ENCODE measurements around the gene ST3GAL2. TPM values are rescaled to one million over a fixed set of nuclear protein-coding genes. Genes with fewer than 3 reads are reported as not detected.

The ST3GAL2 gene
- total and polyA plus RNA-seq, 10 of the 15 experiments (the other 5 are each of a cell fraction or from before 2014, with no cell fraction given) = 0.95 to 61.7 (median 25.9) TPM

GRCh38 chr16:70402916-70403659 is 35.8 kb downstream of the ST3GAL2 start:
- TF ChIP-seq MYB (IDR thresholded peaks at IDR 0.05; ENCODE audit: borderline replicate concordance, low read depth, low read length) (no peak), SPI1 (IDR thresholded peaks at IDR 0.05; ENCODE audit: borderline replicate concordance, insufficient read depth, low read depth, low read length) (no peak), RAD21 (IDR thresholded peaks at IDR 0.05; ENCODE audit: insufficient read depth, low read depth, low read length) (no peak), RUNX3 (IDR thresholded peaks at IDR 0.05; ENCODE audit: low read length) (no peak), CREB1 (IDR thresholded peaks at IDR 0.05; ENCODE audit: low read depth) (no peak), NFYB (IDR thresholded peaks at IDR 0.05; ENCODE audit: insufficient read depth, low read depth, low read length) (no peak), FOXM1 (IDR thresholded peaks at IDR 0.05; ENCODE audit: low read depth, low read length) (no peak), EZH2 (IDR thresholded peaks at IDR 0.05; ENCODE audit: borderline replicate concordance, control insufficient read depth, low read depth, low read length) (no peak), MEF2B (IDR thresholded peaks at IDR 0.05; ENCODE audit: partially characterized antibody, poor library complexity, severe bottlenecking) (no peak), MXI1 (IDR thresholded peaks at IDR 0.05; ENCODE audit: low read depth, low read length) (no peak), ZNF384 (IDR thresholded peaks at IDR 0.05; ENCODE audit: borderline replicate concordance, low read depth, low read length) (no peak), POU2F2 (IDR thresholded peaks at IDR 0.05; ENCODE audit: borderline replicate concordance, low read depth, low read length) (no peak), ZNF622 (IDR thresholded peaks at IDR 0.05) (no peak), SIX5 (IDR thresholded peaks at IDR 0.05; ENCODE audit: low read depth, low read length, severe bottlenecking) (no peak), BCL3 (IDR thresholded peaks at IDR 0.05; ENCODE audit: borderline replicate concordance, insufficient read depth, low read depth, low read length, poor library complexity, severe bottlenecking) (no peak), SMAD5 (IDR thresholded peaks at IDR 0.05; ENCODE audit: low read depth) (no peak), IKZF1 (conservative IDR thresholded peaks at IDR 0.05) (no peak), HSF1 (IDR thresholded peaks at IDR 0.05; ENCODE audit: low read depth, low read length) (no peak), ATF3 (IDR thresholded peaks at IDR 0.05; ENCODE audit: borderline replicate concordance, extremely low read depth, low read depth, low read length) (no peak)
- no TSS peak for BruUV-seq (replicated peaks)
- H3K4me1 ChIP-seq (ENCODE audit: control insufficient read depth, insufficient read depth, low read length) = peaks cover 43% of the 10 kb centered on the region
- H4K20me1 ChIP-seq (ENCODE audit: control insufficient read depth, insufficient read depth) = no peaks in the 10 kb centered on the region
- H3K36me3 ChIP-seq (ENCODE audit: control insufficient read depth in 2 of 2, insufficient read depth in 2 of 2, low read length in 1 of 2) = peaks cover 14 to 27% of the 10 kb centered on the region in 2 experiments
- H3K9me3 ChIP-seq (replicated peaks; ENCODE audit: control insufficient read depth, insufficient read depth, low read length) = no peaks in the 10 kb centered on the region
- 98% methylated on average over 11 of the region's 11 CpGs for WGBS (ENCODE audit: insufficient coverage, insufficient replicate concordance, low lambda C conversion rate, missing lambda C conversion rate)
- no peak overlapping the region for H3K9ac ChIP-seq (ENCODE audit: control insufficient read depth, insufficient read depth, low read length)
- RAD21 ChIA-PET (ENCODE audit: unreplicated experiment) = interaction anchor here (0.6 to 3.9 kb wide), 8 partner anchors 14 to 80 kb away, joined by 3 to 38 read pairs (median 4); partner anchors contain the start of gene ST3GAL2
- FAIRE-seq = no peak
- in situ Hi-C loops (cut with MboI) = loop anchor here (25.0 kb wide), 1 partner anchor 1641 kb away; no protein-coding TSS in a partner anchor
- CTCF ChIA-PET = interaction anchor here (0.6 to 1.7 kb wide), 7 partner anchors 9 to 74 kb away, joined by 3 to 7 read pairs (median 3); no protein-coding TSS in a partner anchor
- DNase-seq (ENCODE audit: low read depth, low spot score) = no peak
- SMC1A ChIA-PET (ENCODE audit: uncharacterized antibody, unreplicated experiment) = interaction anchor here (0.8 to 2.0 kb wide), 7 partner anchors 23 to 73 kb away, joined by 3 to 9 read pairs (median 4); partner anchors contain the start of gene ST3GAL2
- peaks cover 61% of the 10 kb centered on the region for H3K79me2 ChIP-seq (ENCODE audit: control insufficient read depth, insufficient read depth, low read length)
- peak overlapping the region; percentile 84 for H3K27ac ChIP-seq (ENCODE audit: control insufficient read depth, insufficient read depth)
- ATAC-seq = no peak
- H3K4me3 ChIP-seq = no peak overlapping the region
- peak overlapping the region; percentile 58; the same call in 1 of the 2 replicates for H3K4me2 ChIP-seq (ENCODE audit: control insufficient read depth, insufficient read depth)
- POLR2A ChIA-PET = interaction anchor here (0.6 to 1.2 kb wide), 6 partner anchors 13 to 30 kb away, joined by 3 to 8 read pairs (median 4); no protein-coding TSS in a partner anchor
- intact Hi-C loops (cut with micrococcal nuclease; ENCODE audit: unreplicated experiment) = no loop called here
- H2AFZ ChIP-seq (ENCODE audit: control insufficient read depth, low read depth, low read length) = no peak overlapping the region
- H3K27me3 ChIP-seq (replicated peaks in 1 of 2; ENCODE audit: control insufficient read depth in 2 of 2, insufficient read depth in 2 of 2, low read length in 1 of 2) = no peaks in the 10 kb centered on the region; a peak in 1 of 4 replicates

All from GM12878 (cell line).